Right cardiac atrium (tissue), 5 donors: ENCODE data around the gene SCAMP2. TPM values are rescaled to one million over a fixed set of nuclear protein-coding genes. Genes with fewer than 3 reads are reported as not detected.

Source experiments
- ATAC-seq, 2 donors: fragments of 200-7000 bp; cut with Tn5 transposase; one replicate each; pipeline versions ENCODE4 v1.8.0 to v1.9.1; 2020; ENCODE audit warnings: moderate library complexity in 2 of 2, mild to moderate bottlenecking in 1 of 2
- DNase-seq, 3 donors: peaks; one replicate each; pipeline ENCODE4 v3.0.0-alpha.2; 2020
- H3K27ac ChIP-seq: one replicate; pipeline ENCODE4 v1.5.1; 2013; ENCODE audit warnings: mild to moderate bottlenecking, low read length, control low read depth, moderate library complexity
- H3K27me3 ChIP-seq: one replicate; pipeline ENCODE4 v1.6.1; 2013; ENCODE audit not compliant: control insufficient read depth, insufficient read depth
- H3K4me1 ChIP-seq: one replicate; pipeline ENCODE4 v1.6.1; 2013; ENCODE audit warnings: low read length; ENCODE audit not compliant: control insufficient read depth, insufficient read depth
- H3K4me3 ChIP-seq: one replicate; pipeline ENCODE4 v1.5.1; 2013; ENCODE audit warnings: low read length, control low read depth
- H3K9me3 ChIP-seq: one replicate; pipeline ENCODE4 v1.6.1; 2013; ENCODE audit warnings: low read length; ENCODE audit not compliant: control insufficient read depth
- WGBS: extraction: QIAGEN DNeasy Blood & Tissue Kit; methylation state at CpG from one replicate; pipeline ENCODE4 v1.1.7; 2013; 5-methylcytosine and 5-hydroxymethylcytosine counted together
- intact Hi-C, 4 donors: fragments of 100-400 bp; cut with DNase I; formaldehyde crosslinking; loops; one replicate each; pipeline versions ENCODE4 v1.11.0 to v1.14.0; 2022 to 2023
- polyA plus RNA-seq: library from polyadenylated mRNA; stranded (reverse); fragments of 200-250 nt; gene quantifications from one replicate; pipeline ENCODE4 v1.2.3, GENCODE V29; 2013
- total RNA-seq, 4 donors: library from RNA; stranded (reverse); fragmentation: NEBNext Ultra II Directional; extraction: Animal tissue kit (Norgen Biotek cat#: 25700); gene quantifications; one replicate each; pipeline ENCODE4 v1.2.1, GENCODE V29; 2021
- donor health status: healthy with polysubstance abuse.
- donor health status: DM: no; HTN: yes; CAD: no.
- donor health status: DM: no; HTN: no; CAD: no.
- donor health status: DM: no; HTN: yes; CAD: no; lungs with severe emphysema.
- donor health status: DM: yes; HTN: yes; CAD: no.

The SCAMP2 gene
- total and polyA plus RNA-seq, 5 donors, result 36.1 to 67.1 (median 61.4) TPM

DNA sequence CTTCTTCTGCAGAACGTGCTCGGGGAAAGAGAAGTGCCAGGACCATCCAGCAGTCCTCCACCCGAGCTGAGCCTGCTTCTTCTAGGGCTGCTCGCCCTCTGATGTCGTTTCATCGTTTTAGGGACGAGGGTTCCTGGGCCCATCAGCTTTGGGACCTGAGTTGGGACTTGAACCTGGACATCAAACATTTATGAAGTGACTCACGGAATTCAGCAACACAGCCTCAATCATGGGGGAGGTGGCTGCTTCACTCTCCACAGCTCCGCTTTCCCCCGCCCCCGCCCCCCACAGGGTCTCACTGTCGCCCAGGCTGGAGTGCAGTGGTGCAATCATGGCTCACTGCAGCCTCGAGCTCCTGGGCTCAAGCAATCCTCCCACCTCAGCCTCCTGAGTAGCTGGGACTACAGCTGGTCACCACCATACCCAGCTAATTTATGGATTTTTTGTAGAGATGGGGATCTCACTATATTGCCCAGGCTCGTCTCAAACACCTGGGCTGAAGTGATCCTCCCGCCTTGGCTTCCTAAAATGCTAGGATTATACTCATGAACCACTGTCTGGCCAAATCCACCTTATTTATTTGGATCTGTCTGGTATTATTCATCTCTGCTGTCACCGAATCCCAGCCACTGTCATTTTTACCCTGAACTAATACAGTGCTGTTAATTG, 725 bp upstream of the SCAMP2 start:
- Histone ChIP-seq H3K27me3 (no peaks in the 10 kb centered on the region), H3K4me3 (peak overlapping the region; percentile 47), H3K4me1 (peaks cover 5% of the 10 kb centered on the region), H3K27ac (no peak overlapping the region), H3K9me3 (no peaks in the 10 kb centered on the region)
- ATAC-seq (peak; percentile 11 to 15), DNase-seq (peak in 2 of 3 donors; percentile 60)
- 33% methylated on average over 16 of the region's 16 CpGs for WGBS
- intact Hi-C loops, result no loop called here

DNA sequence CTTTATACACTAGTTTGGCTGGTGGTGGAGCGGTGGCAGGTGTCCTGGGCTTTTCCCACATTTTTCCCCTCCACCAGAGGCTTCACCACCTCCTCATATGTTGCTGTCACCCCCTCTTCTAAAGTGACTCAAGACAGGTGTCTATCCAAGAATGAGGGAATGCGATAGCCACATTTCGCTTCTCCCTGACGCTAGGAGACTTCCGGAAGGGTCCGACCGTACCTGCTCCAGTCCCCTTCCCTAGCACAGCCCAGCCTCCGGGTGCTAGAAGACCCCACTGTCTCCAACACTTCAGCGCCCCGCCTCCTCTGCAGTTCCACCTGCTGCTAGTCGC, 496 bp downstream of the SCAMP2 start:
- DNase-seq (no peak), ATAC-seq (no peak)
- under 1% methylated on average over 11 of the region's 11 CpGs for WGBS
- Histone ChIP-seq H3K4me1 (peaks cover 8% of the 10 kb centered on the region), H3K27me3 (no peaks in the 10 kb centered on the region), H3K4me3 (peak overlapping the region; percentile 47), H3K27ac (peak overlapping the region; percentile 54), H3K9me3 (no peaks in the 10 kb centered on the region)
- intact Hi-C loops, result no loop called here

DNA sequence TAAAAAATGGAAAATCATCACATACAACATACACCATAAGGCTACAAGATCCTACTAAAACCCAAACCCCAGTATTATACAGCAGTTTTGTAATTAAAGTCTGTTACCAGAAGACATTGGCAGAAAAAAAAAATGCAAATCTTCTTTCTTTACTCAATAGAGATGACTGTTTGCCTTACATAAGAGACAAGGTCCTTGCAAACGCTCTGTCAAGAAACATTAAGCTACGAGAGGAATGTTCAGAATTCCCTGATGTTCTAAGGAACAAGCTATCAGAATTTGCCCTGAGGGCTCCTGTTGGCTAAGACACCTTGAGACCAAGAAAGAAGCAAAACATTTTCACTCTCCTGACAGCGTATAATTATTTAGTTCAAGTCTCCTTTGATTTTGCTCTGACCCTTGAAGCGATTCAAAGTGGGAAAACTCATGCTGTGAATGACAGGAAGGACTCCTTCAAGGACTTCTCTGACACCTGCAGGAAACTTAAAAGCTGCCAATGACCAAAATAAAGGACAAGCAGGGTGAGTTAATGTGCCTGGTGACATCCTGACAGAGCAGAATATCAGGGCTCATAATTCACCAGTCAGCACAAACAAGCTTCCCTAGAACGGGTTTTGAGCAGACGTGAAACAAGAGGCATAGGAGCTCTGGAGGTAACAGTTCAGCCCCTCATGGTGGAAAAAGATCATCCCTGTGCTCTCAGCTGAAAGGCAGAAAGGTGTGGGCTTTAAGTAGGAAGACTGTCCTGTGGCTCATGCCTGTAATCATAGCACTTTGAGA, 2.5 kb downstream of the SCAMP2 start:
- H3K27me3 ChIP-seq, result no peaks in the 10 kb centered on the region
- peak in 1 of 3 donors; percentile 5 for DNase-seq
- H3K9me3 ChIP-seq, result no peaks in the 10 kb centered on the region
- 25% methylated on average over 6 of the region's 6 CpGs for WGBS
- no peak for ATAC-seq
- intact Hi-C loops, result no loop called here
- H3K27ac ChIP-seq, result peak overlapping the region; percentile 82
- H3K4me1 ChIP-seq, result peaks cover 11% of the 10 kb centered on the region
- H3K4me3 ChIP-seq, result no peak overlapping the region

DNA sequence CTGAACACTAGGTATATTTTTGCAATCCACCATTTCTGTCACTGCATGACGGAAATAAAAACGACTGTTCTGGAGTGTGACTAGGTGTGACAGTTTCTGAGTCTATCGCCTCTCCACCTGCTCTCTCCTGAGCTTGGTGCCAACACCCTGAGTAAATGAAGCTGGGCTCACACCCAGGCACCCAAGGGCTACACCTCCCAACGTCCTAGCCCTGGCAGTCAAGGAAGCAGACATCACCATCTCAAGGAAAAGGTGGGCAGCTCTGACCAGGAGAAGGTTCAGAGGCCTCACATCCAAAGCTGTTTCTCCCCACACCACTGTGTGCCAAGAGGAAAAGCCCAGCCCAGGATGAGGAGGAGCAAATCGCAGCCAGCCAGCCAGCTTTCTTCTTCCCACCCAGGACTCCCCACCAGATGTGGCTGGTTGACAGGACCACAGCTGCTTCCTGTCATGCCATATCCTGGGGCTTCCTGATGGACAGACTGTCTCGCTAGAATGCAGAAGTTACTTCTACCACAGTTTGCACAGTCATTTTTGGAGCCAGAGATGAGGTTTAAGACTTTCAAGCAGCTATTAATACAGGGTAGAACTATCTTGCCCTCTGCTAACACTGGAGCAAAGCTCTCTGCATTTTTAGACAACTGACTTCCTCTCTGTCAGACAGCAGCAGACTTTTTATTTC, 3.3 kb downstream of the SCAMP2 start:
- whole genome bisulfite sequencing, result 22% methylated on average over 6 of the region's 6 CpGs

DNA sequence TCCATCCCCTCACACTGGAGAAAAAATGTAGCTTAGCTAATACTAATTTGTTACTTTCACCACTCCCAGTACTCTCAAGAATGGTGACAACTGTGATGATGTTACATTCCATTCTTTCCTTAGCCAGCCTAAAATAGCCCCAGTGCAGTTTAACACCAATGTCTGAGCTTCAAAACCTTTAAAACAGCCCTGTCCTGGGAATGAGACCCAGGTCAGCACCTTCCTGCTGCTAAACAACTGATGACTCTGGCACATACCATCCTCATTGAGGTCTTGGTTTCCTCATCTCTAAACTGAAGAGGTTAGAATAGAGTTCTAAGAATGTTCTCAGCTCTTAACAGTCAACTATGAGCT, 3.8 kb downstream of the SCAMP2 start:
- H3K27ac ChIP-seq, result peak overlapping the region; percentile 88
- intact Hi-C loops, result no loop called here
- no peaks in the 10 kb centered on the region for H3K9me3 ChIP-seq
- peak in 1 of 2 donors; percentile 8 for ATAC-seq
- no peaks in the 10 kb centered on the region for H3K27me3 ChIP-seq
- H3K4me1 ChIP-seq, result peaks cover 11% of the 10 kb centered on the region
- H3K4me3 ChIP-seq, result no peak overlapping the region
- peak in 1 of 3 donors; percentile 17 for DNase-seq

More for the DNA sequence above, 3.3 kb downstream of the SCAMP2 start:
- H3K4me1 ChIP-seq, result peaks cover 11% of the 10 kb centered on the region
- intact Hi-C loops, result no loop called here
- peak overlapping the region; percentile 96 for H3K27ac ChIP-seq
- no peaks in the 10 kb centered on the region for H3K27me3 ChIP-seq
- H3K9me3 ChIP-seq, result no peaks in the 10 kb centered on the region
- ATAC-seq (peak; percentile 49 to 55), DNase-seq (peak; percentile 71 to 90 (median 88))
- no peak overlapping the region for H3K4me3 ChIP-seq

DNA sequence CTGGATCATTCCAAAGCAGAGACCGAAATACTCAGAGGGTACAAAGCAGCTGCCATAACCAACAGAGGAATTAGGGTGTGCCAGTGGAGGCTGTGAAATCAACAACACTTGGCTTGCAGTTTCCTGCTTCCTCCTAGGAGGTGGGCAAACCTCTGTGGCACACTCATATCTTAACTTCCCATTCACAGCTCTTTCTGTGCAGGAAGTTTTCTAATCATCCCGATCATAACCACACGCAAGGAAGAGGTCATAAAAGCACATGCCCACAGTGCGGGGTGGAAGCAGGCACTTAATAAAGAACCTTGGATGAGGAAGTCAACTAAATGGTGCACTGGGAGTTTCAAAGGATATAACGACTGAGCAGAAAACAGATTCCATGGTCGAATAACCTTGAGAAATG, 5.1 kb downstream of the SCAMP2 start:
- Histone ChIP-seq H3K27me3 (no peaks in the 10 kb centered on the region), H3K27ac (peak overlapping the region; percentile 80), H3K4me1 (peaks cover 11% of the 10 kb centered on the region), H3K9me3 (no peaks in the 10 kb centered on the region), H3K4me3 (no peak overlapping the region)
- DNase-seq (peak in 1 of 3 donors; percentile 64), ATAC-seq (peak in 1 of 2 donors; percentile 1)
- WGBS, result 47% methylated on average over 6 of the region's 6 CpGs
- intact Hi-C loops, result no loop called here

DNA sequence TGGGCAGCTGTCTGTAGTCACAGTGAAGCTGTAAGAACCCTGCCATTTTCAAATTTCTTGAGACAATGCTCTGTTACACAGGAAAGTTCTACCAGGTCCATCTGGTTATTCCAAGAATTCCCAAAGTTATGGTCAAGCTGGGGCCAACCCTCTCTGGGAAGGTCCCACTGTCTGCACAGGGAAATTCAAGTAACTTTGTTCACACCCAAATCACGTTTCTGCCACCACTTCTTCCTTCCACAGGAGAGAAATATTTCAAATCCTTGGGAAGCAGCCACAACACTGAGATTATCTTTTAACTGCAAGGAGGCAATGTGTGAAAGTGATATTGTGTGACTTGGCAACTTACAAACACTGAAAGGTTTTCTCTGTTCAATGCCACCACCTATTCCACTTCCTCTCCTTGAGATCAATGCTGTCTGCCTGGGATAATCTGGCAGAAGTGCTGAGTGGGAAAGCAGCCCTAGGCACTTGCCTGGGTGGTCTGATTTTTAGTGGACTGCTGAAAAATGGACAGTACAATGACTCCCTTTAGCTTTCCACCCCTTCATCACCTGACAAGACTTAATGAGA, 5.6 kb downstream of the SCAMP2 start:
- peaks cover 11% of the 10 kb centered on the region for H3K4me1 ChIP-seq
- 29% methylated on average over 1 of the region's 1 CpG for WGBS
- ATAC-seq (peak in 1 of 2 donors; percentile 13), DNase-seq (peak in 1 of 3 donors; percentile 13)
- intact Hi-C loops, result no loop called here
- no peak overlapping the region for H3K4me3 ChIP-seq
- no peaks in the 10 kb centered on the region for H3K9me3 ChIP-seq
- H3K27ac ChIP-seq, result peak overlapping the region; percentile 80
- no peaks in the 10 kb centered on the region for H3K27me3 ChIP-seq

DNA sequence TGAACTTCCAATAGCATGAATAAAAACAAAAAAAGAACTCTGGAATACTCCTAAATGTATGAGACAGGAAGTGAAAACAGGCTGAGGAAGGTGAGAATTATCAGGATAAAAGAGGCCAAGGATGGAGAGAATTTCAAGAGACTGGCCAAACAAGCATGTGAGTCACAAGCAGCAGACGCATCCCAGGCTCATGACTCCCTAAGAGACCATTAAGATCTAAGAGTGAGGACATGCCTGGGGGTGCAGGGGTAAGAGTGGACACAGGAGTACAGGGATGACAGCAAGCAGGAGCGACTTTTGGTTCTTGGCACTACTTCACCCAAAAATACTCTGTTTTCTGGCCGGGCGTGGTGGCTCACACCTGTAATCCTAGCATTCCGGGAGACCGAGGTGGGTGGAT, 7.1 kb downstream of the SCAMP2 start:
- peak in 1 of 3 donors; percentile 25 for DNase-seq
- peaks cover 11% of the 10 kb centered on the region for H3K4me1 ChIP-seq
- 65% methylated on average over 6 of the region's 6 CpGs for WGBS
- H3K4me3 ChIP-seq, result no peak overlapping the region
- no peak for ATAC-seq
- H3K27me3 ChIP-seq, result no peaks in the 10 kb centered on the region
- no peaks in the 10 kb centered on the region for H3K9me3 ChIP-seq
- intact Hi-C loops, result no loop called here
- H3K27ac ChIP-seq, result peak overlapping the region; percentile 66

DNA sequence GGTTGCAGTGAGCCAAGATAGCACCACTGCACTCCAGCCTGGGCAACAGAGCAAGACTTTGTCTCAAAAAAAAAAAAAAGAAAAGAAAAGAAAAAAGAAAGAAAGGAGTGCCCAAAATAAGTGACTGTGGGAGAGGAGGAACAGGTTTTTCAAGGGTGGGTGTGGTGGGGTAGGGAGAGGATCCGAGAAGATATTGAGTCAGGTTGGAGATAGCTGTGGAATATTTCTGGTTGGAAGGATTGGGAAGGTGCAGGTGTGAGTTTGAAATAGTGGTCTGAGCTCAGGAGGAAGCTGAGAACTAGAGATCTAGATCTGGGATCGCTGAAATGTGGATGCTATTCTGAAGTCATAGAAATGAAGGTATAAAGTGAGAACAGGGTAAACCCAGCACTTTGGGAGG, 7.8 kb downstream of the SCAMP2 start:
- Histone ChIP-seq H3K4me1 (peaks cover 11% of the 10 kb centered on the region), H3K27ac (no peak overlapping the region), H3K9me3 (no peaks in the 10 kb centered on the region), H3K27me3 (no peaks in the 10 kb centered on the region), H3K4me3 (no peak overlapping the region)
- intact Hi-C loops, result no loop called here
- no peak for ATAC-seq
- DNase-seq, result no peak
- 83% methylated on average over 2 of the region's 2 CpGs for WGBS

DNA sequence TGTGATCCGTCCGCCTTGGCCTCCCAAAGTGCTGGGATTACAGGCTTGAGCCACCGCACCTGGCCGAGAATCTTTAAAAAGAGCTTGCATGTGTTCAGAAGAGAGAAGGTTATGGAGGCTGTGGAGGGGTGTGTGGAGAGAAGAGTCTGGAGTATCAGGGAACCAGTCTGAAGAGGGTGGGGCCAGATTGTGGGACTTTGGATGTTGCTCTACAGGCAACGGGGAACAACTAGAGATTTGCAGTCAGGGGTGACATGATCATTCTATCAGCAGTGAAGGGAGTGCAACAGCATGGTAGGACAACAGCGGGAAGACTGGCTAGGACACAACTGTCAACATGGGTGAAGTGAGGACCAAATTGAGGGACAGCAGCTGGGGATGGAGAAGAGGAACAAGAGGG, 8.9 kb downstream of the SCAMP2 start:
- Histone ChIP-seq H3K27ac (no peak overlapping the region), H3K9me3 (no peaks in the 10 kb centered on the region), H3K4me3 (no peak overlapping the region), H3K4me1 (peaks cover 8% of the 10 kb centered on the region), H3K27me3 (no peaks in the 10 kb centered on the region)
- ATAC-seq (no peak), DNase-seq (no peak)
- intact Hi-C loops, result no loop called here
- WGBS, result 84% methylated on average over 6 of the region's 6 CpGs
